Stomach smooth muscle (tissue), 2 donors: Measurements from ENCODE around the gene TRPM8.

ENCODE experiments used
- H3K27ac ChIP-seq: one replicate; pipeline ENCODE4 v1.7.0; 2013; ENCODE audit warnings: mild to moderate bottlenecking, low read length, inconsistent platforms
- H3K27me3 ChIP-seq, 2 donors: one replicate each; pipeline ENCODE4 v1.7.0; 2013; ENCODE audit warnings: low read length in 2 of 2; ENCODE audit not compliant: insufficient read depth in 2 of 2, control insufficient read depth in 1 of 2
- H3K36me3 ChIP-seq, 2 donors: one replicate each; pipeline ENCODE4 v1.7.0; 2013; ENCODE audit warnings: low read length in 2 of 2; ENCODE audit not compliant: control insufficient read depth in 2 of 2, insufficient read depth in 2 of 2
- H3K4me1 ChIP-seq: one replicate; pipeline ENCODE4 v1.7.0; 2013; ENCODE audit warnings: low read length; ENCODE audit not compliant: control insufficient read depth, insufficient read depth
- H3K4me3 ChIP-seq, 2 donors: one replicate each; pipeline ENCODE4 v1.7.0; 2013; ENCODE audit warnings: low read length in 2 of 2
- H3K9ac ChIP-seq, 2 donors: one replicate each; pipeline ENCODE4 v1.7.0; 2013; ENCODE audit warnings: low read length in 2 of 2, mild to moderate bottlenecking in 1 of 2
- H3K9me3 ChIP-seq, 2 donors: one replicate each; pipeline ENCODE4 v1.7.0; 2013; ENCODE audit warnings: low read length in 2 of 2; ENCODE audit not compliant: control insufficient read depth in 2 of 2
- donor health status: healthy.
- donor health status: Pancreatic carcinoma.

Gene TRPM8

GRCh38 chr2:233988581-233988980 lies 71.4 kb downstream of the TRPM8 start:
- Histone ChIP-seq H3K36me3 (no peaks in the 10 kb centered on the region), H3K4me3 (no peak overlapping the region), H3K9me3 (no peaks in the 10 kb centered on the region), H3K27ac (no peak overlapping the region), H3K4me1 (no peaks in the 10 kb centered on the region), H3K9ac (no peak overlapping the region), H3K27me3 (peaks cover 3 to 8% of the 10 kb centered on the region in 2 donors)

DNA sequence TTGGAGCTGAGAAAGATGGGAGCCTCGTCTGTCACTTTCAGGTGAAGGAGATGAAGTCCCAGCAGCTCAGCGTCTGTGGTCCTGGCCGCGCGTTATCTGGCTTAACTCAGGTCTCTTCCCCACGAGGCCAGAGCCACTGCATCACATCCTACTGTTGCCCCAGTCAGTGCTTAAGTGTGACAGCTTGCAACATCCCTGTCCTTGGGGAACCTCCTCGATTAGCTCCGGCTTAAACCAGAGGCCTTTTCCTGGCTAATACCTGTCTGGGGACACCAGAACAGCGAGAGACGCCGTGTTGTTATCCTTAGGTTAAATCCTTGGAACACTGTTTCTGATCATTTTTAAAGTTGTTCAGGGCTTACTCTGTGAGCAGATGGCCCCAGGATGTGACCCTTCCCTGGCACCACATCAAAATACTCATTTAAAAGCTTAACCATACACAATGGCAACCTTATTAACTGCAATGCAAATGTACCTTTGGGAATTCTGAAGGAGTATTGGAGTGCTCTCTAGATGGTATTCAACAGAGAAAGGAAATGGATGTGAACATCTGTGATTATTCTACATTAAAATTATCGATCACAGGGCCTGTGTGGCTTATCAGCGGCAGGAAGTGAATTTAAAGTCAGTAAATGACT lies 72.2 kb downstream of the TRPM8 start:
- Histone ChIP-seq H3K36me3 (no peaks in the 10 kb centered on the region), H3K9ac (no peak overlapping the region), H3K27me3 (peaks cover 3 to 10% of the 10 kb centered on the region in 2 donors), H3K4me3 (no peak overlapping the region), H3K9me3 (no peaks in the 10 kb centered on the region), H3K4me1 (no peaks in the 10 kb centered on the region), H3K27ac (no peak overlapping the region)

DNA sequence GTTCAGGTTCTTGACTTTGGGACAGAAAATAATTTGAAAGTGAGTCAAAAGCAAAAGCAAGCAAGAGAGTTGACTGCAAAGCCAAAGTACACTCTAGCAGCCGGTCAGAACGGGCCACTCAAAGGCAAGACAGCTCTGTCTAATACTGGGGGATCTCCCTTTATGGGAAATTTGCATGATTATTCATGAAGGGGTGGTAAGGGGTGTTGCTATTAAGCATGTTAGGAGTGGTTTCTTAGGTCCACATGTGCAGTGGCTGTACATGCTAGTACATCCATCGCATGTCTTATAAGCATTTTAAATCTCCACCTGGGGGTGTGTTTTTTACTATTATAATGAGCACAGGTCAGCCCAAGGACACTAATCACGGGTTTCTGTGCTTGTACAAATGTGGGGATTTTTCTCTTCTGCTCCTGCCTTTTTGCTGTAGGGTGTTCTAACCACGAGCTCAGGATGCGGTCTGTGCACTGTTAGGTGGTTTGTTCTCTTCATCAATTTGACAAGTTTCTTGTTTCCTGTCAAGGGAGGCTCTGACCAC lies 73.2 kb downstream of the TRPM8 start:
- Histone ChIP-seq H3K27ac (no peak overlapping the region), H3K4me1 (no peaks in the 10 kb centered on the region), H3K9me3 (no peaks in the 10 kb centered on the region), H3K9ac (no peak overlapping the region), H3K4me3 (no peak overlapping the region), H3K36me3 (no peaks in the 10 kb centered on the region), H3K27me3 (peaks cover under 1 to 10% of the 10 kb centered on the region in 2 donors)

DNA sequence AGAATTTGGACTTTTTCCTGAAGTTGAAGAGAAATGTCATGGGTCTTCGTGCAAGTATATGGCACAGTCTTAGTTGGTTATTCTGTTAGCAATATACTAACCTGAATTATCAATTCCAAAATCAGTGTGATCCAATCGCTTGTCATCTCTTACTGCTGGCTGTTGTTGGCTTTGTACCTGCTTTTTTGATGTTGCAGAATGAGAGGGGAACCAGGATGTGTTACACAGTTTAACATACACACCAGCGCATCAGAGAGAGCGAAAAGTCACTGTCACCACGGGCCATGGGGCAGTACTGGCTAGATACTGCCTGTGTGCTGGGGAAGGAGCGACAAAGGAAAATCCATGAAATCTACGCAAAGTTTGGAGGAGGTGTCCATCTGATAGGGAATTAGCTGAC lies 74.0 kb downstream of the TRPM8 start:
- peaks cover 0 to 6% of the 10 kb centered on the region in 2 donors for H3K27me3 ChIP-seq
- H3K9me3 ChIP-seq, result no peaks in the 10 kb centered on the region
- H3K36me3 ChIP-seq, result no peaks in the 10 kb centered on the region
- H3K4me1 ChIP-seq, result no peaks in the 10 kb centered on the region
- H3K9ac ChIP-seq, result no peak overlapping the region
- H3K27ac ChIP-seq, result no peak overlapping the region
- no peak overlapping the region for H3K4me3 ChIP-seq

DNA sequence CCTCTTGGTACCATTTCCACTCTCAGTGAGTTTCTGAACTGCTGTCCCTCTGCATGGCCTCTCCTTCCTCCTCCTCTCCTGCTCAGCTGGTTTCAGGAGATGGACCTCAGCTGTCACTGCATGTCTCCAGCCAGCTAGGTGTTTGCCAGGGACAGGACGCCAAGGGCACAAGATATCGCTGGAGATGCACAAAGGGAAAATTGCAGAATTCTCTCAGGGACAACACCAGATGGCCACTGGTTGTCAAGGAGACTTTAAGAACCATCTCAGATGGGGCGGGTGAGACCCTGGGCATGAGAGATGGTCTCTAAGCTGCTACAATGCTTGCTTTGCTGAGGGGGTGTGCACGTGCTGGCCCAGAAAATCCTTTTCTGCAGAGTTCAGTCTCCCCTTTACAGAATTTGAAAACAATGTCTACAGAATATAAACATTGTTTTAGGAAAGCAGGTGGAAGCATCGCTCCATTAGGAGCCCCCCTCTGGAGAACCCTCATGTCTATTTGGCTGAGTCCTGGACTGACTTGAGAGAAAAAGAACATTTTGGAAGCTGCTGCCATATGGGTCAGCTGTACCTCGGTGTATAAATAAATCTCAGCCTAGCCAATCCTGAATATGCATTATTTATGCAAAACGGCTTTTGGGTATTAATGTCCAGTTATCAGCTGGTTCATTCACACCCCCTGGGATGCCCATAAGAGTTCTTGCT lies 75.5 kb downstream of the TRPM8 start:
- H3K36me3 ChIP-seq, result no peaks in the 10 kb centered on the region

GRCh38 chr2:233993461-233993860 lies 76.3 kb downstream of the TRPM8 start:
- H3K4me1 ChIP-seq, result no peaks in the 10 kb centered on the region
- no peak overlapping the region for H3K27ac ChIP-seq
- H3K9me3 ChIP-seq, result no peaks in the 10 kb centered on the region
- H3K27me3 ChIP-seq, result peaks cover 0 to 8% of the 10 kb centered on the region in 2 donors
- H3K4me3 ChIP-seq, result no peak overlapping the region
- no peak overlapping the region for H3K9ac ChIP-seq
- H3K36me3 ChIP-seq, result no peaks in the 10 kb centered on the region

More for the DNA sequence above, 75.5 kb downstream of the TRPM8 start:
- peaks cover 0 to 8% of the 10 kb centered on the region in 2 donors for H3K27me3 ChIP-seq
- no peaks in the 10 kb centered on the region for H3K4me1 ChIP-seq
- no peak overlapping the region for H3K4me3 ChIP-seq
- no peaks in the 10 kb centered on the region for H3K9me3 ChIP-seq
- H3K9ac ChIP-seq, result no peak overlapping the region
- H3K27ac ChIP-seq, result no peak overlapping the region

GRCh38 chr2:233994151-233994550 lies 77.0 kb downstream of the TRPM8 start:
- Histone ChIP-seq H3K27ac (no peak overlapping the region), H3K36me3 (no peaks in the 10 kb centered on the region), H3K4me3 (no peak overlapping the region), H3K4me1 (no peaks in the 10 kb centered on the region), H3K9me3 (no peaks in the 10 kb centered on the region), H3K9ac (no peak overlapping the region), H3K27me3 (peaks cover 0 to 8% of the 10 kb centered on the region in 2 donors)

DNA sequence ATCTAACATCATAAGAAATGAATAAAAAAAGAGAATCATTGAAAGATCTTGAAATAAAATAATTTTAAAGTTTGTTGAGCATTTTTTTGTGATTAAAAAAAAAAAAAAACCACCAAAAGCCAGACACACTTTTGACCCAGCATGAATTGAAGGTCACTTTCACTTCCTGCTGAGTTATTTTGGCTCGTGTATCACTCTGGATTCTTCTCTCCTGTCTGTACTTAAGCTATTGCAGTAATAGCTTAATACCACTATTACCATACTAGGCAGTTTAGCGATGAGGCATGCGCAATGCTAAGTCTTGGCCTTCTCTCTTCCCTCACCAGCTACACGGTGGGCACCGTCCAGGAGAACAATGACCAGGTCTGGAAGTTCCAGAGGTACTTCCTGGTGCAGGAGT lies 78.8 kb downstream of the TRPM8 start:
- H3K36me3 ChIP-seq, result no peaks in the 10 kb centered on the region
- no peaks in the 10 kb centered on the region for H3K4me1 ChIP-seq
- H3K27me3 ChIP-seq, result peaks cover 0 to 13% of the 10 kb centered on the region in 2 donors
- H3K9me3 ChIP-seq, result no peaks in the 10 kb centered on the region
- no peak overlapping the region for H3K27ac ChIP-seq
- H3K4me3 ChIP-seq, result no peak overlapping the region
- no peak overlapping the region for H3K9ac ChIP-seq

DNA sequence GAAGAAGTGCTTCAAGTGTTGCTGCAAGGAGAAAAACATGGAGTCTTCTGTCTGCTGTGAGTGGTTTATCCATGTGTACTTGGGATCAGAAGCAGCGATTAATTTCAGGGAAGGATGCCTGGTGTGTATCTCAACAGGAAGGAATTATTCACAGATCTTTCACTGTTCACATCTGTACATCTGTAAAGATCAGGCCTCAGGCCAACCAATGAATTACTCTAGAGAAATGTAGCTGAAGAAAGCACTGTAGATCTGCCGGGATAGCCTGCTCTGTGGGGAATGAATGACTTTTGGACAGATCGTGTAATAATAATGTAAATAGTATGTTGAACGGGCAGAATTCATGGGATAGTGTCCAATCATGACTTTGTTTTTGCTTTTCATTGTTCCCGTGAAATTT lies 79.3 kb downstream of the TRPM8 start:
- H3K9me3 ChIP-seq, result no peaks in the 10 kb centered on the region
- H3K4me3 ChIP-seq, result no peak overlapping the region
- peaks cover 0 to 10% of the 10 kb centered on the region in 2 donors for H3K27me3 ChIP-seq
- no peak overlapping the region for H3K9ac ChIP-seq
- no peaks in the 10 kb centered on the region for H3K4me1 ChIP-seq
- no peak overlapping the region for H3K27ac ChIP-seq
- no peaks in the 10 kb centered on the region for H3K36me3 ChIP-seq

GRCh38 chr2:233997707-233998106 lies 80.5 kb downstream of the TRPM8 start:
- Histone ChIP-seq H3K27me3 (peaks cover 0 to 17% of the 10 kb centered on the region in 2 donors), H3K9ac (no peak overlapping the region), H3K36me3 (no peaks in the 10 kb centered on the region), H3K4me1 (no peaks in the 10 kb centered on the region), H3K4me3 (no peak overlapping the region), H3K9me3 (no peaks in the 10 kb centered on the region), H3K27ac (no peak overlapping the region)

DNA sequence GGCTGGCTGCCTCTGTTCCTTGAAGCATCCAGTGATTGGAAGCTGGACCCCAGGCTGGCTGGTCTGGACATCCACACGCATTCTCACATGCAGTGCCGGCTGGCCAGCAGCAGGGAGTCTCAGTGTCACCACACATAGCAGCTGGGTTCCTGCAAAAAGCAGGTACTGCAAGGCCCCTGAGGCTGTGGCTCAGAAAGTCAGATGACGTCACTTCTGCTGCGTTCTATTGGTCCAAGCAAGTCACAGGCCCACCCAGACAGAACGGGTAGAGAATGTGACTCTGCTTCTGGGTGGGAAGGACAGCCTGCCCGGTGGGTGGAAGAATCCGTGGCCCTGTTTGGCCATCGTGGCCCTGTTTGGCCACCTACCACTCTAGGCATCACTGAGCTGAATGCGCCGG lies 82.0 kb downstream of the TRPM8 start:
- H3K4me3 ChIP-seq, result no peak overlapping the region
- no peak overlapping the region for H3K27ac ChIP-seq
- no peaks in the 10 kb centered on the region for H3K4me1 ChIP-seq
- H3K9me3 ChIP-seq, result no peaks in the 10 kb centered on the region
- peaks cover 0 to 15% of the 10 kb centered on the region in 2 donors for H3K27me3 ChIP-seq
- H3K36me3 ChIP-seq, result no peaks in the 10 kb centered on the region
- H3K9ac ChIP-seq, result no peak overlapping the region
